K562 treated with DMSO at 1 percent for 24 hours (cell line): ENCODE data around the gene LDLRAD4. TPM values are rescaled to one million over a fixed set of nuclear protein-coding genes. Genes with fewer than 3 reads are reported as not detected.

Experiments
- total RNA-seq: library from RNA; unstranded; fragments of 300-600 nt; gene quantifications from 2 replicates; pipeline ENCODE4 v1.2.3, GENCODE V29; 2022; ENCODE audit warnings: low read depth; ENCODE audit not compliant: insufficient read depth

LDLRAD4 gene
- total RNA-seq: not detected in 2 replicates

GRCh38 chr18:13218368-13218991 lies at the start of gene LDLRAD4:
TSS of gene LDLRAD4 (plus strand) at chr18:13218760.

Other genes with a start within 250 kb of the LDLRAD4 start
- 17.8 and 19.3 TPM in 2 replicates for gene CEP192, start 227.4 kb upstream of the LDLRAD4 start, total RNA-seq